SIG-M5 treated with dmso at 0.1 percent for 504 hours (cell line): ENCODE data around the gene GLRX5.
"Not testable (repeated sequence)": the region's sequence is repeated elsewhere in the genome, so short reads cannot be mapped to it uniquely, and the experiment has no call there.

Experiments
- DNase-seq: peaks from one replicate; lab custom pipeline; 2025; ENCODE audit not compliant: unreplicated experiment; lab: John Stamatoyannopoulos, UW

The GLRX5 gene

GRCh38 chr14:95498622-95499353 is 36.1 kb upstream of the GLRX5 start:
- no peak for DNase-seq

DNA sequence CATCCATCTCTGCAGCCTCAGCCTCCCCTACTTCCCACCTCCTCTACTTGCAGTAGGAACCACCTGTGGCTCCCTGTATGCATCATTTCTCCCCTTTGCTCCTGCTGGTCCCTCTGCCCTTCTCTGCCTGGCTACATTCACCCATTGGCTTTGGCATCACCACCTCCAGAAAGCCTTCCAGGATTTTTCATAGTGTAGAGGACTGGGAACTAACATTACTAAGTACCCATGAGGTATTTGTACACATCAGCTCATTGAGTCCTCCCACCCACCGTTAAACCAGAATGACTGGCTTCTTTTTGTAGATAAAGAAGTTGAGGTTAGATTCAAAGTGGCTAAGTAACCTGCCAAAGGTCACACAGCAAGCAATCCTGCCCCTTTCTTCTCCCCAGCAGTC is 35.5 kb upstream of the GLRX5 start:
- DNase-seq = no peak

GRCh38 chr14:95500201-95500681 is 34.6 kb upstream of the GLRX5 start:
- no peak for DNase-seq

DNA sequence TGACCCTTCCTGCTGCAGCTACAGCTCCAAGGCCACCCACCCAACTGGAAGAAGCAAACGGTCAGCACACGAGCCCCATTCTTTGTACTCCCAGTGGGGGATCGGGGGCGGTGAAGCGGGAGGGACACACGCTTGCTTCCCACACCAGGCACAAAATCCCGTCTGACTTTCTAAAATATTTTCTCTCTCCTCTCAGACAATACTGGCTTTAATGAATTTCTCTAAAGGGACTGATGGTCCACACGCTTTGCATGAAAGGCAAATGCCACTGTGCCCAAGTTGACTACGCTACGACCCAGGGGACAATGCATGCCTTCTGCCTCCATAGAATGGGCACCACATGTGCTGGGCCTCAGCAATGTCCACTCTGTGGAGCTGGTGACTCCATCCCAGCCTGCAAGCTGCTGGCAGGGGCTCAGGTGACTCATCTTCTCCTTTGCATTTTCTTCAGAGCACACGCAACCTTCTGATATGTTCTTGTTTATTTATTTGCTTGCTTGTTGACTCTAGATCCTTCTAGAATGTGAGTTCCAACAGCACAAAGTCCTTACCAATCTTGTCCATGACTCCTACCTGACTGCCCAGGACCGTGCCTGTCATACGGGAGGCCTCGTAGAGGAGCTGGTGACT is 34.0 kb upstream of the GLRX5 start:
- DNase-seq = no peak

GRCh38 chr14:95502381-95502950 is 32.4 kb upstream of the GLRX5 start:
- peak; percentile 22 for DNase-seq

- no peak for DNase-seq
These were observed 31.3 kb upstream of the GLRX5 start for GRCh38 chr14:95503365-95504134.

GRCh38 chr14:95504135-95505029 is 30.5 kb upstream of the GLRX5 start:
- no peak for DNase-seq

- no peak for DNase-seq
These were observed 29.7 kb upstream of the GLRX5 start for GRCh38 chr14:95505030-95505589.

- DNase-seq = peak; percentile 83
These were observed 27.7 kb upstream of the GLRX5 start for GRCh38 chr14:95507174-95507573.

DNA sequence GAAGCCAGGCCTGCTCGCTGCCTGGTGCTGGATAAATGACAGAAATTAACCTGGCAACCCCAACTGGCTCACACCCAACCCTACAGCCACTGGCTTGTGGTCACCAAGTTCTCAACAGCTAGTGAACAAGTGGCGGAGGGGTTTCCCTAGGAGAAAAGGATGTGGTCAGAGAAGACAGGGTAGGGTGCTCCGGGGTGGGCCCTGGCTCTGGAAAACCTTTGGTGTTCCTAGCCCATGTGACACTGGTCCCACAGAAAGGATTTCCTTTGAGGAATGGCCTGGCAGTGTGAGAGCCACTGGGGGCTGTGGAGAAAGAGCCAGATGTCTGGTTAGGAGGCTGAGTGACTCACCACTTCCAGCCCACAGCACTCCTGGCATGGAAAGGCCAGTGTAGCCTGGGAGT is 27.1 kb upstream of the GLRX5 start:
- DNase-seq = no peak

DNA sequence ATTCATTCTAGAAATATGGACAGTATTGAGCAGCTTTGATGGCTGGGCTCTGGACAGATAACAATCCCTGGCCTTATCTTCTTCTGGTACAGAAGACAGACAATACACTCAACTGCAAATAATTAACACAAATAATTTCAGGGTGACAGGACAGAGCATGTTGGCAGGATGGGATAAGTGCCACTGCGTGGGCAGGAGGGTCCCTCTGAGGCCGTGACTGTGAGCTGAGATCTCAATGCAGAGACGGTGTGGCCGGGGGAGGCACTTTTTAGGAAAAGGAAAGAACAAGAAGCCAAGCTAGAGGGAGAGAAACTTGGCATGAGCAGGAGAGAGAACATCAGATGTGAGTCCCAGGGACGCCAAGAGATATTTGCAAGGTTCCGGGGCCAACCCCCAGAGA is 26.5 kb upstream of the GLRX5 start:
- DNase-seq = no peak

DNA sequence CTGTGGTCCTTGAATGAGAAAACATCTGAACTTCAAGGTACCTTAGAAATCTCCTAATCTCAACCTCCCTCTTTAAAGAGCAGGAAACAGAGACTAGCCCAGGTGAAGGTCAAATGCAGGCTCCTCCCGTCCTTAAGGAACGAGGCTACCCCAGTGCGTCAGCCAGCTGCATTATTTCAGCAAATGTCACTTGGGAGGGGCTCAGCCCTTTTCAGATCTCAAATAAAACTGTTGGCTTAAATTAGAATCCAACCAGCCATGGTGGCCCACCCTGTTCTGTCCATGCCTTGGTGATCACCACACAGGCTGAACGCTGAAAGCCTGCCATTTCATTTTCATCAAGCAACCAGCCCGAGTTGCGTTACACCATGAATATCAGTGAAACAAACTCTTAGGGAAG is 25.4 kb upstream of the GLRX5 start:
- DNase-seq = no peak

GRCh38 chr14:95510344-95510743 is 24.5 kb upstream of the GLRX5 start:
- not testable (repeated sequence) for DNase-seq

- no peak for DNase-seq
These were observed 24.0 kb upstream of the GLRX5 start for GRCh38 chr14:95510804-95511203.

GRCh38 chr14:95511687-95512086 is 23.2 kb upstream of the GLRX5 start:
- DNase-seq = no peak

DNA sequence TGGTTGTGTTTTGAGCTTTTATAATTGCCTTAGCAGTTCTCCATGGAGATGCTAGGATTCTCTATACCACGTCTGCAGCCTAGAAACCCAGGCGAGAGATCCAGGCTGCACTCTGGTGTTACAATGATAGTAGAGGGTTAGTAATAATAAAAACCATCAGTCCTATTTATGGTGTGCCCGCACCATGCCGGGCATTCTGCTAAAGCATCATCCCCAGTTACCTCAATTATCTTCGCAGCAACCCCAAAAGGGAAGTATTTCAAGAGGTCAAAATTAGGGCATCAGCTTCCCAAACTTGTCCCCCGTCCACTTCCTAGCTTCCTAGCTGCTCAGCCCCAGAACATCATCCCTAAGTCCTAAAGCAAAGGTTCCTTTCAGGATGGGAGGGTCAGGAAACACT is 21.6 kb upstream of the GLRX5 start:
- no peak for DNase-seq

DNA sequence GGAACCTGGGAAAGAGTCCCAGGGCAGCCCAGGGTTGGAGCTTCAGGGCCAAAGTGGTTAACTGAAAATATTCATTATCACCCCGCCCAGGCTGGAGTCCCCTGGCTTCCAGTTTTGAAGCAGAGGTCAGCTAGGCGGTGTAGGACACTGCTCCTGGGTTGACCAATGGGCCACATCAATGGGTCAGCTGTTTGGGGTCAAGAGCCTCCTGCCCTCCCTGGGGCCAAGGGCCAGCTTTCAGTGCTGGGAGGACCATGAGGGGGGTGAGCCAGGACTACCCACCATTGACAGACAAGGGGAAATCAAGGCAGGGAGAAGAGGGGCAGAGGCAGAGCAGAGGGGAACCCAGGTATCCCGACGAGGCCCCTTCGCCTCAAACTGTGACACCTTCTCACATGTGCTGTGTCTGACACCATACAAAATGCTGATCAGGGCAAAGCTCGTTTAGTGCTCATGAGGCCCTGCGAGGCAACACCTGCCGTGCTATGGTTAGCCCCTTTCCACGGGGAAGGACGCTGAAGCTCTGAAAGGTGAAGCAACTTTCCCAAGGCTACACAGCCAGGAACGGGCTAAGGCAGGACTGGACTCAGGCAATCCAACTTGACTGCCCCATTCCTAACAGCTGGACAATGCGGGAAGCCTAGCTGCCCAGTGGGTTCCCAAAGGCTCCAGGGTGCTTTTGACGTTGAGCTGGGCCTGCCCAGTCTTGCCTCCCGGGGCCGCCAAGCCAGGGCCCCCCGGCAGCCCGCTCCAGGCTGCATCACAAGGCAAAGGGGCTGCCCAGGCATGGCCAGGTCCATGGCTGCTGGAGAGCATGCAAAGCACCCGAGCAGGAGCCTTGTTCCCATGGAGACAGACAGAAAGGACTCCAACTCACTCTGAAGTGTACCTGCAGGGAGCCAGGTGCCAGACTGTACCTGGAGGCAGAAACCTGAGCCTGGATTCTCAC is 20.4 kb upstream of the GLRX5 start:
- no peak for DNase-seq

- peak; percentile 11 for DNase-seq
These were observed 19.8 kb upstream of the GLRX5 start for GRCh38 chr14:95515080-95515489.
